ENCODE data around the gene TSPAN9. TPM values are rescaled to one million over a fixed set of nuclear protein-coding genes. Genes with fewer than 3 reads are reported as not detected.

Gene TSPAN9
- total and polyA plus RNA-seq, 3 donors from 2014 or later: 14.2 to 23.5 (median 19.8) TPM

- no peaks in the 10 kb centered on the region for H3K9me3 ChIP-seq
- 45 to 47% methylated on average over 8 of the region's 8 CpGs for WGBS, 2 donors
- peak; percentile 47 for DNase-seq
- H3K27ac ChIP-seq: peak overlapping the region in 1 of 2 donors; percentile 54
- H3K27me3 ChIP-seq: no peaks in the 10 kb centered on the region
- H3K4me1 ChIP-seq: peaks cover 29% of the 10 kb centered on the region
- no peak overlapping the region for H3K4me3 ChIP-seq
- intact Hi-C loops (cut with DNase I; ENCODE audit: low total_unique reads): no loop called here
- H3K36me3 ChIP-seq (ENCODE audit: low read depth, missing control alignments): no peaks in the 10 kb centered on the region
- TF ChIP-seq, protein P1, sequence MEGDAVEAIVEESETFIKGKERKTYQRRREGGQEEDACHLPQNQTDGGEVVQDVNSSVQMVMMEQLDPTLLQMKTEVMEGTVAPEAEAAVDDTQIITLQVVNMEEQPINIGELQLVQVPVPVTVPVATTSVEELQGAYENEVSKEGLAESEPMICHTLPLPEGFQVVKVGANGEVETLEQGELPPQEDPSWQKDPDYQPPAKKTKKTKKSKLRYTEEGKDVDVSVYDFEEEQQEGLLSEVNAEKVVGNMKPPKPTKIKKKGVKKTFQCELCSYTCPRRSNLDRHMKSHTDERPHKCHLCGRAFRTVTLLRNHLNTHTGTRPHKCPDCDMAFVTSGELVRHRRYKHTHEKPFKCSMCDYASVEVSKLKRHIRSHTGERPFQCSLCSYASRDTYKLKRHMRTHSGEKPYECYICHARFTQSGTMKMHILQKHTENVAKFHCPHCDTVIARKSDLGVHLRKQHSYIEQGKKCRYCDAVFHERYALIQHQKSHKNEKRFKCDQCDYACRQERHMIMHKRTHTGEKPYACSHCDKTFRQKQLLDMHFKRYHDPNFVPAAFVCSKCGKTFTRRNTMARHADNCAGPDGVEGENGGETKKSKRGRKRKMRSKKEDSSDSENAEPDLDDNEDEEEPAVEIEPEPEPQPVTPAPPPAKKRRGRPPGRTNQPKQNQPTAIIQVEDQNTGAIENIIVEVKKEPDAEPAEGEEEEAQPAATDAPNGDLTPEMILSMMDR (IDR thresholded peaks at IDR 0.05): no peak
- no peak for TF ChIP-seq POLR2A (IDR thresholded peaks at IDR 0.05)
These were observed 25.7 kb downstream of the TSPAN9 start for GRCh38 chr12:3102771-3103410.

DNA sequence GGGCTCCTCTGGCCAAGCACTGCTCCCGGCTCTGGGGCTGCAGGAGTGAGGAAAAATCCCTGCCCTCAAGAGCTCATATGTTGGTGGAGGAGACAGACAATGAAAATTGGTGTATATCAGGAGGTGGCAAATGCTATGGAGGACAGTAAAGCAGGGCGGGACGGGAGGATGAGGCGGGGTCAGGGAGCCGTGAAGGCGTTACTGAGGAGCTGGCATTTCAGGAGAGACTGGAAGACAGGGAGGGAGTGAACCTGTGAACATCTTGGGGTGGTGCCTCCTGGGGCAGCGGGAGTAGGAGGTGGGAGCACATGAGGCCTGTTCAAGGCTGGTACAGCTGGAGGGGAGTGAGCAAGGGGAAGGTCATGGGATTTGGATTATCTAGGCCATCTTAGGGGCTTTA, 26.6 kb downstream of the TSPAN9 start:
- Histone ChIP-seq H3K4me3 (no peak overlapping the region), H3K27me3 (no peaks in the 10 kb centered on the region), H3K9me3 (no peaks in the 10 kb centered on the region), H3K27ac (peak overlapping the region in 1 of 2 donors; percentile 39), H3K36me3 (ENCODE audit: low read depth, missing control alignments) (no peaks in the 10 kb centered on the region), H3K4me1 (peaks cover 23% of the 10 kb centered on the region)
- intact Hi-C loops (cut with DNase I; ENCODE audit: low total_unique reads): no loop called here
- TF ChIP-seq, protein P1 (IDR thresholded peaks at IDR 0.05): no peak
- TF ChIP-seq POLR2A (IDR thresholded peaks at IDR 0.05): no peak
- no peak for DNase-seq
- 81% methylated on average over 7 of the region's 7 CpGs for WGBS, 2 donors

DNA sequence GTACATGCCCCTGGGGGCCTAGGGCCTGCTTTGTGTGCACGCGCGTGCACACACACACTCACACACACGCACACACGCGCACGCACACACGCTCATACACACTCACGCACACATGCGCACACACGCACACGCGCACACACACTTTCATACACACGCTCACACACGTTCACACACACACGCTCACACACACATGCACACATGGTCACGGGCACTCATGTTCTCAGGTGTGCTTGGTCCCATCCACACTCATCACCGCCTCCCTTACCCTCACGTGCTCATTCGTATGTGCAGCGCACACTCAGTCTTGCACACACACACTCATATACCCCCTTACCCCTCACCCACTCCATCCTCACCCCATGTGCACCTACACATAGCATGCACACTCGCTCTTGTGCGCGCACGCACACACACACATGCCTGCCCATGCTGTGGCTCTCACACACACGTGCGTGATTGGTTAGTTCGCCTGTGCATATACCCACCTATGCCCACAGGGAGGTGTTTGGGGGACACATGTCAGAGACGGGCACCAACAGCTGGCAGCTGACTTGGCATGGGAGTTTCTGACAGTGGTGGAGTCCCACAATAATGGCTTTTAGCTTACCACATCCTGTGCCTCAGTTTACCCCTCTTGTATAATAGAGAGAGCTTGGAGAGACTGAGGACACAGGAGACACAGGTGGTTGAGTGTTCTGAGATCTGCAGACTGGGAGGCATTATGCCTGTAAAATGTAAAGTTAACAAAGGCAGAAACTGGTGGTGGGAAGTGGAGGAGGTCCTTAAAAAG, 28.7 kb downstream of the TSPAN9 start:
- Histone ChIP-seq H3K4me3 (no peak overlapping the region), H3K9me3 (no peaks in the 10 kb centered on the region), H3K27ac (peak overlapping the region in 1 of 2 donors; percentile 65), H3K36me3 (ENCODE audit: low read depth, missing control alignments) (no peaks in the 10 kb centered on the region), H3K4me1 (peaks cover 23% of the 10 kb centered on the region), H3K27me3 (no peaks in the 10 kb centered on the region)
- no peak for TF ChIP-seq POLR2A (IDR thresholded peaks at IDR 0.05)
- TF ChIP-seq, protein P1 (IDR thresholded peaks at IDR 0.05): no peak
- intact Hi-C loops (cut with DNase I; ENCODE audit: low total_unique reads): no loop called here
- no peak for DNase-seq
- WGBS, 2 donors: 83% methylated on average over 29 of the region's 29 CpGs

DNA sequence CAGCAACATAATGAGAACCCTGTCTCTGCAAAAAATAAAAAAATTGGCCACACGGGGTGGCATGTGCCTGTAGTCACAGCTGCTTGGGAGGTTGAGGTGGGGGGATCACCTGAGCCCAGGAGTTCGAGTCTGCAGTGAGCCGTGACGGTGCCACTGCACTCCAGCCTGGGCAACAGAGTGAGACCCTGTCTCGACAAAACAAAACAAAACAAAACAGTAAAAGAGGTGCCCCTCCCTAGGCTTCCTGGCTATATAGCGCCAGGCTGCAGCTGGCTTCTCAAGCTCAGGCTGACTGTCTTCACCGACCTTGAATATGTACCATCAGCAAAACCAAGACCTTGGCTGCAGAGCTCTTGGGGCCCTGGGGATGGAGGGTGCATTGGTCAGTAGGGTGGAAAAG, 29.4 kb downstream of the TSPAN9 start:
- Histone ChIP-seq H3K27me3 (no peaks in the 10 kb centered on the region), H3K27ac (no peak overlapping the region), H3K4me1 (peaks cover 23% of the 10 kb centered on the region), H3K9me3 (no peaks in the 10 kb centered on the region), H3K4me3 (no peak overlapping the region), H3K36me3 (ENCODE audit: low read depth, missing control alignments) (no peaks in the 10 kb centered on the region)
- TF ChIP-seq POLR2A (IDR thresholded peaks at IDR 0.05): no peak
- TF ChIP-seq, protein P1 (IDR thresholded peaks at IDR 0.05): no peak
- DNase-seq: no peak
- intact Hi-C loops (cut with DNase I; ENCODE audit: low total_unique reads): no loop called here
- WGBS, 2 donors: 54 to 69% methylated on average over 7 of the region's 7 CpGs

Measured in testis (tissue), 3 donors.